ENCODE results near the gene CDH23. TPM values are rescaled to one million over a fixed set of nuclear protein-coding genes. Genes with fewer than 3 reads are reported as not detected.

CDH23 gene
- total RNA-seq, 2 experiments from 2014 or later = 4.0 to 4.5 TPM

DNA sequence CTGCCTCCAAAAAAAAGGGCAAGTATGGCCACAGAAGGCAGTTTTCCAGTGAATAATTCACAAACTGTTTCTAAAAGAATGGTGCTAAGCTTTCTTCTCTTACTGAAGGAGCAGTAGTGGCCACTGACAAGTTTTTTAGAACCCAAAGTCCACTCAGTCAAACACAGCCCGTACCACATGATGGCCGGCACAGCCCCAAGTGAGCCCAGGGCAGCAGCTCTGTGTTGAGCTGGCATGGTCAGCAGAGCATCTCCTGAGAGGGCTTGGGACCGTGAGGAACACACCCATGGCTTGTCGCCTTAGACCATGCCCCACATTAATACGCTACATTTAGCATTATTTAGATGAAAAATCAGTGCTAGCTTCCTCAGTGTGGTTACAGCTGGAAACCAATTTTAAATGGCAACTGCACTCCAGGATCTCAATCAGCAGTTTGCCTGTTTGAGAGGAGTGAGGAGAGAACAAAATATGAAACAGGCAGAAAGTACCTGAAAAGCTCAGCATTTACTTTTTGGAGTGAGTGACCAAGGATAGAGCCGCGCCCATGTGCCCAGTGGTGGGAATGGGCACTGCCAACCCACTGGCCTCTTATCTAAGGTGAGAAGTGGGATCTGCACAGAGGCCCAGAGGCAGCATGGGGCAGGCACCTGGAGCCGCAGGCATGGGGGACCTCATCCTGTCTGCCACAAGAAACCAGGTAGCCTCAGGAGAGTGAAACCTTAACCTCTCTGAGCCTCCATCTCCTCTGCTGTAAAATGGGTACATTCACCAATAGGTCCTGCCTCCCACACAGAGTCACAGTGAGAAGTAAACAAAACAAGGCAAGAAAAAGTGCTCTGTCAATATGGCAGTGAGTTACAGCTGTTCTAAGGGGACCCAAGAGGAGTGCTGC lies 437.0 kb downstream of the CDH23 start:
- no peak for DNase-seq
- peak overlapping the region; percentile 50 for H3K27ac Mint-ChIP-seq
- peaks cover 29% of the 10 kb centered on the region for H3K36me3 Mint-ChIP-seq (ENCODE audit: low read depth)
- CTCF ChIA-PET = interaction anchor here (0.9 to 1.5 kb wide), 2 partner anchors 22 to 55 kb away, joined by 3 to 4 read pairs; no protein-coding TSS in a partner anchor
- H3K4me1 Mint-ChIP-seq = peaks cover 34% of the 10 kb centered on the region
- no peaks in the 10 kb centered on the region for H3K9me3 Mint-ChIP-seq
- no peaks in the 10 kb centered on the region for H3K27me3 Mint-ChIP-seq
- no peak overlapping the region for H3K4me3 Mint-ChIP-seq
- POLR2A ChIA-PET = no interaction called here

DNA sequence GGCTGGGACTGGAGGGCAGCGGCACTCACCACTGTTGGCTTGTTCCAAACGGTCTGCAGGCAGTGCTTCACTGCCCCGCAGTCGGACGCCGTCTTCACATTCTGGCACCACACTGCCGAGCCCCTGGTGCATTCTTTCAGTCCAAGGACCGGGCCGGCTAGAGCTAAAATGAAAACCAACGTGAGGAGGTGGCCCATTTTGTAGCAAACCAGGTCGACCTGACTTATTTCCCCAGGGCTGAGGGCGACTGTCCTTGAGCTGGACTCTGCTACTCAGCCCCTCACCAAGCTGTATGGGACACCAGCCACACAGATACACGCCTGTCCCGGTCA lies 437.6 kb downstream of the CDH23 start:
- peaks cover 38% of the 10 kb centered on the region for H3K4me1 Mint-ChIP-seq
- no peaks in the 10 kb centered on the region for H3K27me3 Mint-ChIP-seq
- no peaks in the 10 kb centered on the region for H3K9me3 Mint-ChIP-seq
- peaks cover 25% of the 10 kb centered on the region for H3K36me3 Mint-ChIP-seq (ENCODE audit: low read depth)
- DNase-seq = no peak
- CTCF ChIA-PET = interaction anchor here (0.9 to 1.5 kb wide), 3 partner anchors 15 to 56 kb away, joined by 3 to 4 read pairs (median 3); no protein-coding TSS in a partner anchor
- H3K27ac Mint-ChIP-seq = no peak overlapping the region
- no peak overlapping the region for H3K4me3 Mint-ChIP-seq
- POLR2A ChIA-PET = no interaction called here

DNA sequence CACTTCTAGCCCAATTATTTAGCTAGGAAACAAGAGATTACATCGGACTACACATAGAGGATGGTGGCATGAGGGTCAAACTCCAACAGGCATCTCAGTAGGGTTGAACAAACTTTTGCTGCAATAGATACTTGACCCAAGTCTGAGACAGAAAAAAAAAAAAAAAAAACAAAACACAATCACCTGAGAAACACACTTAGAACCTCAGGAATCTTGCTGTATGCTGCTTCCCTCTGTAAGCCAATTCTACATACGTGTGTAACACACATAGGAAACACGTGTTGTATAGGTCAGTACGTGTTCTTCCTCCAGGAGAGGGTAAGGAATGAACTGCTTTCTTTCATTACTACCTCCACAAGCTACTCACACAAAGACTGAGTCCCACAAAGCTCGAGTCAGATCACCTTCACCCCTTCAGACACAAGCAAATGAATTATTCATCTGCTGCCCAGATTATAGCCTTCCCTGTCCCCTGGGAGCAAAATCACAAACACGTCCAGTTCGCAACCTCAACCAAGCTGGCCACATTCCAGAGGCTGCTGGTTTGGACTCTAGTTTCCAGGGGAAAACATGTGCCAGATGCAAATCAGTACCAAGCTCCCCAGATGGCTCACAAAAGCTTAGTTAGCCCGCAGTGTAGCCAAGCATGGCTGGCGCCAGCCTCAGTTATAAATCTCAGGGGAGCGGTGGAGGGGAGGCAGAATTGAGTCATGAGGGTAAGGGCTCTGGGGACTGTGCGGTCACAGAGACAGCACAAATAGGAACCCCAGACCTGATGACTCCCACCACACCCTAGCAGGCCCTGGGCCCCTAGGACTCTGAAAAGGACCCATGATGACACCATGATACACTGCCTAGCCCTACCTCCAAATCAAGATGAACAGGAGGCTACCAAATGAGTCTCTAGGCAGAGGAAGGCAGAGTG lies 439.2 kb downstream of the CDH23 start:
- no peak for DNase-seq

DNA sequence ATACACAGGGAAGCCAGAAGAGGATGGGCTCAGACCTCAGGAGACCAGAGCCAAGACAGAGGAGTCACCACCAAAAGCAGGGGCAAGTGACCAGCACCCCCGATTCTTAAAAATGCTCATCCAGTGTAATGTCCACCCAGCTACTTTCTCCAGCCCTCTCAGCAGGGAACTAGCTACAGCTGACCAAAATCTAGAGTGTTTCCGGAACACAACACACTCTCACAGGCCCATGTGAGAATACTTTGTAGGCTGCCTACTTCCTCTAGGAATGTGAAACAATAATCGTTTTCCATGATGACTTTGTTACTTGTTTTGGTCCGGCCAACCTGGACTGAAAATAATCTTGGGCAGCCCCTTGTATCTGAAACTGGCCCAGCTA lies 439.9 kb downstream of the CDH23 start:
- no peaks in the 10 kb centered on the region for H3K27me3 Mint-ChIP-seq
- no peak overlapping the region for H3K4me3 Mint-ChIP-seq
- CTCF ChIA-PET = interaction anchor here (1.9 kb wide), 1 partner anchor 21 kb away, joined by 6 read pairs; no protein-coding TSS in a partner anchor
- no peak for DNase-seq
- peaks cover 8% of the 10 kb centered on the region for H3K36me3 Mint-ChIP-seq (ENCODE audit: low read depth)
- H3K27ac Mint-ChIP-seq = no peak overlapping the region
- POLR2A ChIA-PET = no interaction called here
- H3K9me3 Mint-ChIP-seq = no peaks in the 10 kb centered on the region
- H3K4me1 Mint-ChIP-seq = peaks cover 49% of the 10 kb centered on the region

More for the DNA sequence above, 439.2 kb downstream of the CDH23 start:
- ChIA-PET CTCF (interaction anchor here (0.6 to 1.9 kb wide), 3 partner anchors 20 to 390 kb away, joined by 3 to 6 read pairs (median 4); no protein-coding TSS in a partner anchor), POLR2A (no interaction called here)
- Mint-ChIP-seq H3K27ac (no peak overlapping the region), H3K9me3 (no peaks in the 10 kb centered on the region), H3K4me3 (no peak overlapping the region), H3K36me3 (ENCODE audit: low read depth) (peaks cover 13% of the 10 kb centered on the region), H3K27me3 (no peaks in the 10 kb centered on the region), H3K4me1 (peaks cover 47% of the 10 kb centered on the region)

DNA sequence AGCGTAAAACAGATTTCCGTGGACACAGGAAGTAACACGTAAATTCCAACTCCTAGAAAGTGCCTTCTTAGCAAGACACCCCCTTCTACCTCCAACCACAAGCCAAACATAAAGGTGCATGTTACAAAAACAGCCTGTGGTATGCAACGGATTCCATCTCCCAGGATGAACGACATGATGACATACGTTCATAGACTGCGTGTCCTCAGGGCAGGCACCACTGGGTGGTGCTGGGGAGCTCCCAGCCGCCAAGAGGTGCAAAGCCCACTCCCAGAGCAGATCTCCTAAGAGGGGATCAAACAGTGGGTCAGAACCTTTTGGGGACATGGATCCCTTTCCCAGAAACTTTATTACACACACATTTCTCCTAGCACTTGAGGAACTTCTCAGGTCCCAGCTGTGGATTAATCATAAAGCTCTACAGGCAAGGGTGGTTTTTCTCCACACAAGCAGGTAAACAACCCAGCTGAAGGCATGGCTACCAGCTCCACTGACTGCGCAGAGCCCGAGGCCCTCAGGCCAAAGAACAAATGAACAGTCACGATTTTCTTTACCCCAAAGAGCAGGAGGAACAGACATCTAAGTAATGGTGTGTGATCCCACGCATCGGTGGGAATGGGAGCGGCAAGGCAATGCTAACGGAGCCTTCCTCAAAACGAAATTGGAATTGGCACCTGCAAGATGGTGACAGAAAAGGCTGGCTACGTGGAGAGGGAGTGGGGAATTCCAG lies 440.5 kb downstream of the CDH23 start:
- peaks cover 3% of the 10 kb centered on the region for H3K36me3 Mint-ChIP-seq (ENCODE audit: low read depth)
- H3K27ac Mint-ChIP-seq = no peak overlapping the region

DNA sequence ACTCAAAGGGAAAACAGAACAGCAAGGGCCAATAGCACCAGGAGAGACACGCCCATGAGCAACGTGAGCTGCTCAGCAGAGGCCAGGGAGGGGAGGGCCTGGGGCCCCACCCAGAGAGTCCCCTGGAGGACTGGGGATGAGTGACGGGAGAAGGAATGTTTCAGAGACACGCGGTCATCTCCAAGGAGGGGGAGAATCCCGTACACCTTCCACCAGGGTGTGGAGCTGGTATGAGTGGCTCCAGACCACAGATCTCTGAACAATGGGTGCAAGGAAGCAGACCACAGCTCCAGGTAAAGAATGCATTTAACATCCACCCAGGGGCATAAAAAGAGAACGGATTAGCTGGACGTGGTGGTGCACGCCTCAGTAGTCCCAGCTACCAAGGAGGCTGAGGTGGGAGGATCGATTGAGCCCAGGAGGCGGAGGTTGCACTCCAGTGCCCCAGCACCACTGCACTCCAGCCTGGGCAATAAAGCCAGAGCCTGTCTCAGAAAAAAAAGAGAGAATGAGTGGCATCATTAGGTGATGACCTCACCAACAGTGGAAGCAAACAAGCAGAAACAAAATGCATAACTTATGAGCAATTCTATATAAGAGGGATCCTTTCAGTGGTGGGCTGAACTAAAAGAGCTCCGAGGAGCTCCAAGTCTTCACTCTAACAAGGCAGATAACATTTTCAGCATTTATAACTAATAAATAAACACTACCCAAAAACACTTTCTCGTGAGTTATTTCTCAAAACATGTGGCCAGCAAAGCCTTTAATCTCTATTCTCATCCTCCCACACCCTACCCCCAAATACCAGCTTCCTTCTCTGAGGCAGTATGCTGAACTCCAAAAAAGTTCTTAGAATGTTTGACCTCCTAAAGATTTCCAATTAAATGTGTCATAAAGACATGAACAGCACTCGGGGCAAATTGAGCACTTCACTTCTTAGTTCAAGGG lies 441.8 kb downstream of the CDH23 start:
- Mint-ChIP-seq H3K9me3 (no peaks in the 10 kb centered on the region), H3K27ac (no peak overlapping the region), H3K36me3 (ENCODE audit: low read depth) (no peaks in the 10 kb centered on the region), H3K4me3 (no peak overlapping the region), H3K4me1 (peaks cover 47% of the 10 kb centered on the region), H3K27me3 (no peaks in the 10 kb centered on the region)
- no peak for DNase-seq
- CTCF ChIA-PET = interaction anchor here (0.6 to 2.2 kb wide), 4 partner anchors 9 to 27 kb away, joined by 3 to 7 read pairs (median 3); no protein-coding TSS in a partner anchor
- POLR2A ChIA-PET = no interaction called here

More for the DNA sequence above, 440.5 kb downstream of the CDH23 start:
- POLR2A ChIA-PET = no interaction called here
- Mint-ChIP-seq H3K9me3 (no peaks in the 10 kb centered on the region), H3K4me1 (peaks cover 47% of the 10 kb centered on the region), H3K27me3 (no peaks in the 10 kb centered on the region), H3K4me3 (no peak overlapping the region)
- CTCF ChIA-PET = interaction anchor here (1.9 kb wide), 1 partner anchor 21 kb away, joined by 6 read pairs; no protein-coding TSS in a partner anchor
- no peak for DNase-seq

DNA sequence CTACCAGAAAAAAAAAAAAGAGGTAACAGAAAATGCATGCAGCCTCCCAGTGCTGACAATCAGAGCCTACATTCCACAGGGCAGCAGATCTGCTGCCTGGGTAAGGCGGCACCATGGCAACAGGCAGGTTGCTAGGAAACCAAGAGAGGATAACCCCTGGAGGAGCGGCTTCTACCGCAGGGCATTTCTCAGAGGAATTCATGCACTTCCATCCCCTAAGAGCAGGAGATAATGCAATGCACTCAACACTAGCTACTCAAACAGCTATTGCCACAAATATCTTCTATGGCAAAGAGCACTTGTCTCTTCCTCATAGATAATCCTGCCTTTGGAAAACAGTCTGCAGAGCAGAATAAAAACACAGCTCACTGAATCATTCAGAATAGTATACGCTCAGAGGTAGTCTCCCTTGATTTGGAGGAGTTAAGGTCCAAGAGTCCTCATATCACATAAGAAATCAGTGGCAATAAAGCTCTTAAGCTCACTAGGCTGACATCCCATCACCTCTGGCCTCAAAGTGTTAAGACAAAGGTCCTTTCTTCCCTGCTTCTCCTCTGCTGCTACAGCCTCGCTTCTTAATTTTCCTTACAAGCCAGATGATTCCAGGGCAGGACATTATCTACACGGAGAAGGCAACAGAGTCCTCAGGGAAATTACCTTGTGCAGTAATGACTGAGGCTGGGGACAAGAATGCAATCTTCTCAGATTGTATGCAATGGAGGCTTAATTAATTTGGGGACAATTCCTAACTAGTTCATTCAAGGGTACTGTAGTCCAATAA lies 443.6 kb downstream of the CDH23 start:
- Mint-ChIP-seq H3K27me3 (no peaks in the 10 kb centered on the region), H3K4me1 (peaks cover 54% of the 10 kb centered on the region)

DNA sequence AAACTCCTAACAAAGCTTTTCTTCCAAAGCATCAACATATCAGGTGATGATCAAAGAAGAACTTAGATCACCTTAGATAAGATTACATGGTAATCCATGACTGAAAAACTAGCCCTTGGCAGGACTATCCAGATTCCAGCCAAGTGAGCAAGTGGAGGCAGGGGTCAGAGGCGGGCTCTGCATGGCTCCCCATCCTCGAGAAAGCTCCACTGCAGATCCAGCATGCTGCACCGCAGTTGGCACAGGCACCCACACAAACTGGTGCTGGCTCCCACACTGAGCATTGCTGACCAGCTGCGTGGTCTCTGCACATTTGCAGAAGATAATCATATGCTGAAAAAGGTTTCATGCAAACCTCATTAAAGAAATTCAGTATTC lies 444.2 kb downstream of the CDH23 start:
- H3K9me3 Mint-ChIP-seq = peaks cover 1% of the 10 kb centered on the region
- no peak for DNase-seq
- ChIA-PET CTCF (interaction anchor here (0.9 kb wide), 1 partner anchor 10 kb away, joined by 3 read pairs; the partner anchor contains the start of gene PSAP), POLR2A (no interaction called here)
- no peaks in the 10 kb centered on the region for H3K36me3 Mint-ChIP-seq (ENCODE audit: low read depth)
- H3K27me3 Mint-ChIP-seq = no peaks in the 10 kb centered on the region
- no peak overlapping the region for H3K27ac Mint-ChIP-seq
- peaks cover 58% of the 10 kb centered on the region for H3K4me1 Mint-ChIP-seq
- H3K4me3 Mint-ChIP-seq = no peak overlapping the region

More for the DNA sequence above, 443.6 kb downstream of the CDH23 start:
- DNase-seq = no peak
- Mint-ChIP-seq H3K9me3 (peaks cover 1% of the 10 kb centered on the region), H3K4me3 (no peak overlapping the region), H3K27ac (no peak overlapping the region), H3K36me3 (ENCODE audit: low read depth) (no peaks in the 10 kb centered on the region)
- ChIA-PET POLR2A (no interaction called here), CTCF (interaction anchor here (0.9 to 2.2 kb wide), 2 partner anchors 11 kb away, joined by 3 to 7 read pairs; partner anchors contain the start of gene PSAP)

DNA sequence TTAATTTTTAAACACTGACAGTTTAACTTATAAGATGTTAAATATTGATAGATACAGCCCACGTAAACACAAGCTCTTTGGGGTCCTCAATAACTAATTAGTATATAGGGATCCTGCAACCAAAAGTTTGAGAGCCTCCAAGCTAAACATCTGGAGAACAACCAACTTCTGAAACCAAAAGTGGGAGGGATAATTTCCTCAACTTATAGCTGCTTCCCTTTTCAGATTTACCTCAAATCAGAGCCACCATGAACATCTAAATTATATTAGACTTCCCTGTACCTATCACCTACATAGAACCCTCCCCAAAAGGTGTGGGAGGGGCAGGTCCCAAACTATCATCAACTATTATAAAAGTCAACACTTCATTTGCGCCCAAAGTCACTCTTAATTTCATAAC lies 445.7 kb downstream of the CDH23 start:
- CTCF ChIA-PET = interaction anchor here (1.0 to 1.3 kb wide), 2 partner anchors 11 to 462 kb away, joined by 3 read pairs; no protein-coding TSS in a partner anchor
- Mint-ChIP-seq H3K27ac (no peak overlapping the region), H3K36me3 (ENCODE audit: low read depth) (no peaks in the 10 kb centered on the region), H3K4me3 (no peak overlapping the region), H3K27me3 (no peaks in the 10 kb centered on the region), H3K9me3 (peaks cover 1% of the 10 kb centered on the region), H3K4me1 (peaks cover 57% of the 10 kb centered on the region)
- DNase-seq = no peak
- POLR2A ChIA-PET = no interaction called here

DNA sequence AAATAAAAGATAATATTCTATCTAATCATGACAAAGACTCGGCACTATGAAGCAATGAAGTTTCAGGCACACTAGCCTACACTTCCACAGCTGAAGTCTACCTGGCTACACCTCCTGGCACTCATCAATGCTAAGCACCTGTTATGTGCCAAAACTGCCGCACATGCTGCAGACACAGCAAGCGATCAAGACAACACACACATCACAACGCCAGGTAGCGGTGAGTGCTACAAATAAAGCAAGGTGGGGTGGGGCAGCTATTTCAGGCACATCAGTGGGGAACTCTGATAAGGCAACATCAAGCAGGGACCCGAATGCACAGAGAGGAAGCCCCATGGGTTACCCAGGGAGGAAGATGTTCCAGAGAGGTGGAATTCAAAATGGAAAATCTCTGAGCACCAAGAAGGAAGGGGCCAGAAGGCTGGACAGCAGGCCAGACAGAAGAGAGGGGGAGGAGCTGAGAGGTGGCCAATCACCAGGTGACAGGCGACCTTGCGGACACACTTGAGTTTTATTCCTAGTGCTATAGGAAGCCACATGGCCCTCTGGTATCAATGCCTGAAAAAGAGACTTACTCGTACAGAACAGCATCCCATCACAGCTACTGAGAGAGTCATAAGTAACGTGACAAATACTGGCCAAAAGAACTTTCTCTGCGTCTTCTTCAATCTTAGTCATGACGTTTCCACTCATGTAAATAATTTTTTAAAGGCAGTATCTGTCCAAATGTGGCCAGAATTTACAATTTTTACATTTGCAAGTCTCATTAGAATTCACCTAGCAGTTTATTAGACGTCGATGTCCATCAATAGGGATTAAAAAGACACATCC lies 446.4 kb downstream of the CDH23 start:
- Mint-ChIP-seq H3K4me3 (no peak overlapping the region), H3K4me1 (peaks cover 57% of the 10 kb centered on the region), H3K36me3 (ENCODE audit: low read depth) (peaks cover 2% of the 10 kb centered on the region), H3K27ac (no peak overlapping the region), H3K27me3 (no peaks in the 10 kb centered on the region), H3K9me3 (peaks cover 1% of the 10 kb centered on the region)
- POLR2A ChIA-PET = no interaction called here
- no peak for DNase-seq
- CTCF ChIA-PET = interaction anchor here (1.0 to 1.3 kb wide), 2 partner anchors 12 to 463 kb away, joined by 3 read pairs; no protein-coding TSS in a partner anchor

All from activated CD4-positive, alpha-beta T cell treated with anti-CD3 and anti-CD28 coated beads, Interleukin-2, amount 10 ng/mL, durations not matched to agents 7 days and 5 days (primary cell).